ENCODE data around the gene CD9. TPM values are rescaled to one million over a fixed set of nuclear protein-coding genes. Genes with fewer than 3 reads are reported as not detected.

CD9 gene
- total and polyA plus RNA-seq, 8 donors, result 100 to 512 (median 121) TPM

DNA sequence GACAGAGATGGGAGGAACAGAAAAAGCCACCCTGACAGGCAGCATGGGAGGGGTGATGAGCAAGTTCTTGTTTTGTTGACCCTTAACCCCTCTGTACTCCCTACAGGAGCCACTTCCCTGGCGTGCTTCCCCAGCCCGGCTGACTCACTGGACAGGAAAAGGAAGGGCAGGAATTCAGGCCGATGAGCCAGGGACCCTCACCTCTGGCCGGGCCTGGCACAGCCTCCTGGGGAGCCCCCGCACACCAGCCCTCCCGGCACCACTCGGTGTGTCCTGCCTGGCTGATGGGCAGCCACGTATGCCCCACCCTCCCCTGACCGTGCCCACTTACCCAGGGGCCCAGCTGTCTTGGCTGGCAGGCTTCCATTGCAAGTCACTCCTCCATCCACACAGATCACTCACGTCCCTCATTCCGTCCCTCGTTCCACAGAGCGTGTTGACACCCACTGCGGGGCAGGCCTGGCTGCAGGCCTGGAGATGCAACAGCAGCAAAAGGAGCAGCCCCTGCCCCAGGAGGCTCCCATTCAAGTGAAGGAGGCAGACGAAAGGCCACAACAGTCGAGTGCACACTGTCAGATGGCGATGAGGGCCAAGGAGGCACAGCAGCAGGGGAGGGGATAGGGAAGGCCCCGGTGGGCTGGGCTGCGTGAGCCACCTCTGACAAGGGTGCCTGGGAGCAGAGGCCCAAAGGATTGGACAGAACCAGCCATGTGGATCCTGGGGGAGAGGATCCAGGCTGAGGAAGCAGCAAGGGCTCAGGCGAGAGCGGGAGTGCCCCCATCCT lies 19.7 kb upstream of the CD9 start:
- DNase-seq, result peak in 2 of 4 donors; percentile 72 to 80
- TF ChIP-seq, protein P1, sequence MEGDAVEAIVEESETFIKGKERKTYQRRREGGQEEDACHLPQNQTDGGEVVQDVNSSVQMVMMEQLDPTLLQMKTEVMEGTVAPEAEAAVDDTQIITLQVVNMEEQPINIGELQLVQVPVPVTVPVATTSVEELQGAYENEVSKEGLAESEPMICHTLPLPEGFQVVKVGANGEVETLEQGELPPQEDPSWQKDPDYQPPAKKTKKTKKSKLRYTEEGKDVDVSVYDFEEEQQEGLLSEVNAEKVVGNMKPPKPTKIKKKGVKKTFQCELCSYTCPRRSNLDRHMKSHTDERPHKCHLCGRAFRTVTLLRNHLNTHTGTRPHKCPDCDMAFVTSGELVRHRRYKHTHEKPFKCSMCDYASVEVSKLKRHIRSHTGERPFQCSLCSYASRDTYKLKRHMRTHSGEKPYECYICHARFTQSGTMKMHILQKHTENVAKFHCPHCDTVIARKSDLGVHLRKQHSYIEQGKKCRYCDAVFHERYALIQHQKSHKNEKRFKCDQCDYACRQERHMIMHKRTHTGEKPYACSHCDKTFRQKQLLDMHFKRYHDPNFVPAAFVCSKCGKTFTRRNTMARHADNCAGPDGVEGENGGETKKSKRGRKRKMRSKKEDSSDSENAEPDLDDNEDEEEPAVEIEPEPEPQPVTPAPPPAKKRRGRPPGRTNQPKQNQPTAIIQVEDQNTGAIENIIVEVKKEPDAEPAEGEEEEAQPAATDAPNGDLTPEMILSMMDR (IDR thresholded peaks at IDR 0.05), result no peak
- Histone ChIP-seq H3K4me3 (no peak overlapping the region), H3K4me1 (peaks cover 24 to 55% of the 10 kb centered on the region in 2 donors), H3K36me3 (no peaks in the 10 kb centered on the region), H3K9me3 (no peaks in the 10 kb centered on the region), H3K27ac (peak overlapping the region; percentile 56 to 77), H3K27me3 (no peaks in the 10 kb centered on the region)
- ATAC-seq, result peak; percentile 28
- intact Hi-C loops (cut with DNase I), result loop anchor here in 1 of 2 donors (10.0 kb wide), 1 partner anchor 106 kb away; no protein-coding TSS in a partner anchor

DNA sequence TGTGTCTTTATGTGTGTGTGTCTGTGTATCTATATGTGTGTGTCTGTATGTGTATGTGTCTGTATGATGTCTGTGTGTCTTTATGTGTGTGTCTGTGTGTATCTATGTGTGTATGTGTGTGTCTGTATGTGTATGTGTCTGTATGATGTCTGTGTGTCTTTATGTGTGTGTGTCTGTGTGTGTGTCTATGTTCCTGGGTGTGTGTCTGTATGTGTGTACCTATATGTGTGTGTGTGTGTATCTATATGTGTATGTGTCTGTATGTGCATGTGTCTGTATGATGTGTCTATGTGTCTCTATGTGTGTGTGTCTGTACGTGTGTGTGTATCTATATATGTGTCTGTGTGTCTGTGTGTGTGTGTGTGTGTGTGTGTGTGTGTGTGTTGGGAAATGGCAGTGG lies 19.0 kb upstream of the CD9 start:
- H3K27ac ChIP-seq, result no peak overlapping the region
- ATAC-seq (no peak), DNase-seq (no peak)
- no peaks in the 10 kb centered on the region for H3K36me3 ChIP-seq
- H3K4me1 ChIP-seq, result peaks cover 24 to 55% of the 10 kb centered on the region in 2 donors
- TF ChIP-seq, protein P1 (IDR thresholded peaks at IDR 0.05), result no peak
- H3K4me3 ChIP-seq, result no peak overlapping the region
- H3K27me3 ChIP-seq, result no peaks in the 10 kb centered on the region
- intact Hi-C loops (cut with DNase I), result loop anchor here in 1 of 2 donors (10.0 kb wide), 1 partner anchor 106 kb away; no protein-coding TSS in a partner anchor
- H3K9me3 ChIP-seq, result no peaks in the 10 kb centered on the region

DNA sequence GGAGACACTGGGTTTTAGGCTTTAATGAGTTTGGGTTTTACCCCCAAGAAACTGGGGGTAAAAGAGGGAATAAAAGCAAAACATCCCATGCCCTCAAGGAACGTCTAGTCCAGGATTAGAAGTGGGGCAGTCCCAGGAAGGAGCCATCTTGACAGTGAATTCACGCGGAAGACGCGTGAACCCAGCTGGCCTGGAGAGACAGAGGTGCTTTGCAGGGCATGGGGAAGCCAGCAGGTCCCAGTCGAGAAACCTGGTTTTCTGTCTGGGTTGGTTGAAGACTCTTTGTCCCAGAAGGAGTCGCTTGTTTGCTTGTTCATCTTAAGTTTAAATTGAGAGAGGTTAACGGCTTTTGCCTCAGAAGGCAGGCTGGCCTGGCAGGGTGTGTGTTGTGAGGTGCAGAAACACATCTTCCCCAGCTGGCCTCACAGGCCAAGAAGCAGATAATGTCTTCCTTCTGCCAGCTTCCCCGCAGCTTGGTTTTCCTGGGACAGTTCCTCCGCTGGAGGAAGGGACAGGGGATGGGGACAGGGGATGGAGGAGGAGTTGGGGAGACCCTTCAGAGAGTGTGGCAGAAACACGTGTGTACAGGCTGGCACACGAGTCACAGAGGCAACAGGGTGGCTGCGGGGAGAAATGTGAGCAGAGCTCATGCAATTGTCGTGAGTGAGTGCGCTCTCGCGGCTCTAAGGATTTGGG lies 18.5 kb upstream of the CD9 start:
- Histone ChIP-seq H3K27ac (peak overlapping the region; percentile 54 to 84), H3K9me3 (no peaks in the 10 kb centered on the region), H3K4me3 (no peak overlapping the region), H3K27me3 (no peaks in the 10 kb centered on the region), H3K4me1 (peaks cover 24 to 55% of the 10 kb centered on the region in 2 donors), H3K36me3 (no peaks in the 10 kb centered on the region)
- ATAC-seq (no peak), DNase-seq (peak in 1 of 4 donors; percentile 58)
- intact Hi-C loops (cut with DNase I), result loop anchor here in 1 of 2 donors (10.0 kb wide), 1 partner anchor 107 kb away; no protein-coding TSS in a partner anchor
- TF ChIP-seq, protein P1 (IDR thresholded peaks at IDR 0.05), result no peak

DNA sequence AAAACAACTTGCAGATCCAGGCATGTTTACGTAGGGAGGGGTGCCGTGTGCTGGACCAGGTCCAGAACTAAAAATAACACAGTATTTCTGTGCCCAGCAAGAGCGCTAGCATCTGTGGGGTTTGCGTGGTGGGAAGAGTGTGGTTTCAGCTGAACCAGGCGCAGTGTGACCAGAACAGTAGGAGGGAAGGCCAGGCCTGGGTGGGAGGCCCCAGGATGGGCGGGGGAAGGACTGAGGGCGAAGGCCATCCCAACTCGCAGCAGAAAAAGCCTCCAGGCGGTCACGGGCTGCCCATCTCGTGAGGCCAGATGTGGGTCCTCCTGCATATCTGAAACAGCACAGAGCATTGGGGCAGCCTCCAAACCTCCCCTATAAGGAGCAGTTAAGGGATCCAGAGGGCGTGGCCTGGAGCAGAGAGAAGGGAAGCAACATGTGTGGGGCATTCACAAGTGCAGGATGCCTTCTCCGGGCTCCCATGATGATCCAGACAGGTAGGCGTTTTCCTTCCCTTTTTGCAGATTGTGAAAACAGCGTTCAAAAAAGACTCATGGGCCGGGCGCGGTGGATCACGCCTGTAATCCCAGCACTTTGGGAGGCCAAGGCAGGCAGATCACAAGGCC lies 17.8 kb upstream of the CD9 start:
- Histone ChIP-seq H3K9me3 (no peaks in the 10 kb centered on the region), H3K36me3 (no peaks in the 10 kb centered on the region), H3K4me1 (peaks cover 24 to 55% of the 10 kb centered on the region in 2 donors), H3K27me3 (no peaks in the 10 kb centered on the region), H3K4me3 (no peak overlapping the region), H3K27ac (peak overlapping the region; percentile 54 to 84)
- TF ChIP-seq, protein P1 (IDR thresholded peaks at IDR 0.05), result no peak
- peak in 3 of 4 donors; percentile 79 to 82 (median 82) for DNase-seq
- intact Hi-C loops (cut with DNase I), result loop anchor here in 1 of 2 donors (10.0 kb wide), 1 partner anchor 108 kb away; no protein-coding TSS in a partner anchor
- peak; percentile 72 for ATAC-seq
